Activated T-helper 1 cell treated with anti-CD3 and anti-CD28 coated beads, Interleukin-2, amount 50 U/mL, for 16 hours (primary cell): Measurements from ENCODE around the gene CAMK2G.

Experiments used
- DNase-seq, 2 donors: peaks; one replicate each; pipeline ENCODE4 v3.0.0-alpha.2; 2020; ENCODE audit warnings: low read depth in 1 of 2, low spot score in 1 of 2

The CAMK2G gene

GRCh38 chr10:73865107-73865458 is 9.3 kb downstream of the CAMK2G start:
- DNase-seq: no peak

GRCh38 chr10:73864229-73864628 is 10.1 kb downstream of the CAMK2G start:
- DNase-seq: no peak

- no peak for DNase-seq
Observed at GRCh38 chr10:73863039-73863817, 11.1 kb downstream of the CAMK2G start.

GRCh38 chr10:73862011-73862410 is 12.3 kb downstream of the CAMK2G start:
- no peak for DNase-seq

- DNase-seq: no peak
Observed at GRCh38 chr10:73859784-73860491, 14.4 kb downstream of the CAMK2G start.

GRCh38 chr10:73859428-73859783 is 14.9 kb downstream of the CAMK2G start:
- no peak for DNase-seq

- no peak for DNase-seq
Observed at GRCh38 chr10:73858750-73859427, 15.5 kb downstream of the CAMK2G start.

GRCh38 chr10:73858013-73858708 is 16.2 kb downstream of the CAMK2G start:
- DNase-seq: no peak

GRCh38 chr10:73857446-73857845 is 16.9 kb downstream of the CAMK2G start:
- DNase-seq: no peak

- DNase-seq: no peak
Observed at GRCh38 chr10:73856261-73856660, 18.1 kb downstream of the CAMK2G start.

- no peak for DNase-seq
Observed at GRCh38 chr10:73855413-73855812, 18.9 kb downstream of the CAMK2G start.

- no peak for DNase-seq
Observed at GRCh38 chr10:73854310-73854709, 20.0 kb downstream of the CAMK2G start.

GRCh38 chr10:73853196-73853595 is 21.2 kb downstream of the CAMK2G start:
- DNase-seq: no peak

- DNase-seq: no peak
Observed at GRCh38 chr10:73850863-73851461, 23.4 kb downstream of the CAMK2G start.

GRCh38 chr10:73850211-73850610 is 24.1 kb downstream of the CAMK2G start:
- no peak for DNase-seq

GRCh38 chr10:73848821-73849489 is 25.4 kb downstream of the CAMK2G start:
- DNase-seq: peak; percentile 82 to 95

- DNase-seq: no peak
Observed at GRCh38 chr10:73847031-73847430, 27.3 kb downstream of the CAMK2G start.

- DNase-seq: no peak
Observed at GRCh38 chr10:73843261-73843660, 31.1 kb downstream of the CAMK2G start.

GRCh38 chr10:73842349-73842748 is 32.0 kb downstream of the CAMK2G start:
- no peak for DNase-seq

- DNase-seq: no peak
Observed at GRCh38 chr10:73841526-73842285, 32.6 kb downstream of the CAMK2G start.
